Colonic mucosa (tissue), 4 donors: Measurements from ENCODE around the gene NTMT2. TPM values are rescaled to one million over a fixed set of nuclear protein-coding genes. Genes with fewer than 3 reads are reported as not detected.
"Not testable (repeated sequence)": the region's sequence is repeated elsewhere in the genome, so short reads cannot be mapped to it uniquely, and the experiment has no call there.

Source experiments
- DNase-seq: peaks from one replicate; pipeline ENCODE4 v3.0.0-alpha.2; 2020
- H3K27ac ChIP-seq: fragments of 200-600 bp; one replicate; pipeline ENCODE4 v1.8.0; 2021
- H3K27me3 ChIP-seq: fragments of 200-600 bp; one replicate; pipeline ENCODE4 v1.8.0; 2021
- H3K36me3 ChIP-seq: fragments of 200-600 bp; one replicate; pipeline ENCODE4 v1.8.0; 2021
- H3K4me1 ChIP-seq: fragments of 200-600 bp; one replicate; pipeline ENCODE4 v1.8.0; 2021; ENCODE audit warnings: mild to moderate bottlenecking
- H3K4me3 ChIP-seq: fragments of 200-600 bp; one replicate; pipeline ENCODE4 v1.8.0; 2021
- H3K9ac ChIP-seq, 2 donors: one replicate each; pipeline ENCODE4 v1.7.0; 2013; ENCODE audit warnings: control low read depth in 2 of 2, low read depth in 2 of 2, low read length in 2 of 2
- H3K9me3 ChIP-seq: fragments of 200-600 bp; one replicate; pipeline ENCODE4 v1.8.0; 2021
- intact Hi-C: fragments of 100-400 bp; cut with DNase I; formaldehyde crosslinking; loops from one replicate; pipeline ENCODE4 v1.14.1; 2022
- total RNA-seq, 2 donors: library from RNA; stranded (reverse); fragmentation: NEBNext Ultra II Directional in 1 of 2; extraction: Animal tissue kit (Norgen Biotek cat#: 25700) in 1 of 2; gene quantifications; one replicate each; pipeline ENCODE4 v1.2.1, GENCODE V29; 2021
- TF ChIP-seq, protein P1 (sequence below): fragments of 200-600 bp; IDR thresholded peaks from one replicate; pipeline ENCODE4 v1.8.0; 2022; ENCODE audit warnings: antibody characterized with exemption, mild to moderate bottlenecking
- donor health status: healthy.
- donor health status: DM: no; HTN: no; CAD: no.
- donor health status: DM: no; HTN: no; CAD: no.

NTMT2 gene
- total RNA-seq, 2 donors from 2014 or later = not detected

DNA sequence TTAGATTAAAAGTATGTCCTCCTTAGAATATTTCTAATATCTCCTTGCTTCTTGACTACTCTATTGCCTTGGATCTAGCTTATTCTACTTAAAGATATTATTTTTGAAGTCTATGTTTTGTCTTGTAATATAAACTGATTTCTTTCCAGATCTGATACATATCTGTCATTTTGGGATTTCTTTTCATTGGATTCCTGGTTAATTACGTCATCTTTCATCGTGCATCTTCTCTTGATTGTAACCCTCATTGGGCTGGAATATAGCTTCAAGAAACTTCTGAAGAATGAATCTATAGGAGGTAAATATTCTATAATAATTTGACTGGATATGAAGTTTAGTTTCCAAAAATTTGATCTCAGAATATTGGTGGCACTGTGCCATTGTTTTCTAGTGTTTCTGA, 12.1 kb downstream of the NTMT2 start:
- Histone ChIP-seq H3K9ac (no peak overlapping the region), H3K36me3 (no peaks in the 10 kb centered on the region), H3K4me1 (no peaks in the 10 kb centered on the region), H3K27ac (no peak overlapping the region), H3K27me3 (no peaks in the 10 kb centered on the region), H3K9me3 (no peaks in the 10 kb centered on the region), H3K4me3 (no peak overlapping the region)
- TF ChIP-seq, protein P1, sequence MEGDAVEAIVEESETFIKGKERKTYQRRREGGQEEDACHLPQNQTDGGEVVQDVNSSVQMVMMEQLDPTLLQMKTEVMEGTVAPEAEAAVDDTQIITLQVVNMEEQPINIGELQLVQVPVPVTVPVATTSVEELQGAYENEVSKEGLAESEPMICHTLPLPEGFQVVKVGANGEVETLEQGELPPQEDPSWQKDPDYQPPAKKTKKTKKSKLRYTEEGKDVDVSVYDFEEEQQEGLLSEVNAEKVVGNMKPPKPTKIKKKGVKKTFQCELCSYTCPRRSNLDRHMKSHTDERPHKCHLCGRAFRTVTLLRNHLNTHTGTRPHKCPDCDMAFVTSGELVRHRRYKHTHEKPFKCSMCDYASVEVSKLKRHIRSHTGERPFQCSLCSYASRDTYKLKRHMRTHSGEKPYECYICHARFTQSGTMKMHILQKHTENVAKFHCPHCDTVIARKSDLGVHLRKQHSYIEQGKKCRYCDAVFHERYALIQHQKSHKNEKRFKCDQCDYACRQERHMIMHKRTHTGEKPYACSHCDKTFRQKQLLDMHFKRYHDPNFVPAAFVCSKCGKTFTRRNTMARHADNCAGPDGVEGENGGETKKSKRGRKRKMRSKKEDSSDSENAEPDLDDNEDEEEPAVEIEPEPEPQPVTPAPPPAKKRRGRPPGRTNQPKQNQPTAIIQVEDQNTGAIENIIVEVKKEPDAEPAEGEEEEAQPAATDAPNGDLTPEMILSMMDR = no peak
- intact Hi-C loops = no loop called here
- DNase-seq = no peak

DNA sequence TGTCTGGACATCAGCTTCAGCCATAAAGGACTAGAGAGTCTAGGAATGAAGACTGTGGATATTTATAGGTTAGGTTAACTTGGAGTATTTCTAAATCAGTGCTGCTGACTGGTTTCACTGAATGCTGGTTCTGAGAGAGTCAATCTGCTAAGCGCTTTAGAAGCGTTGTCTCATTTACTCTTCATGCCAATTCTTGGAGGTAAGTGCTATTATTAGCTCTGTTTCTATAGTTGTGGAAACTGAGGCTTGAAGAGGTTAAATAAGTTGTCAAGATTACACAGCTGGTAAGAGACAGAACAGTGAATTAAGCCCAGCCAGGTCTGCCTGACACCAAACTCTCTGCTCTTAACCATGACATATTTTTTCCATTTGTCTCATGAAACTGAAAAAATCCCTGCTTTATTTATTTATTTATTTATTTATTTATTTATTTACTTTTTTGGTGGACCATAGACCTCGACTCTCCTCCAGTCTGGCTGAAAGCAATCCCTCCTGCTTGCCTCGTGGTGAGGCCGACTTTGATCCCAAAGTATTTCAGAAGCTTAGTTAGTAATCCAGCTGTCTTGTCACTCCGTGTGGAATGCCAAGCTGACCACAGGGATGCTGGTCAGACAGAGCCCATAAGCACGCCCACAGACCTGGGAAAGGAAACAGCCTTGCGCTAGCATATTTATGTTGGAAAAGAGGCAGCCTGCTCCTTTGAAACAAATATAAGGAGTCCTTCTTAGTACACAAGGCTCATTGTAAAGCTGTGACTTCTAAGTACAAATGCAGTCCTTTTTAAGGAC, 16.9 kb downstream of the NTMT2 start:
- Histone ChIP-seq H3K9ac (no peak overlapping the region), H3K36me3 (no peaks in the 10 kb centered on the region), H3K9me3 (no peaks in the 10 kb centered on the region), H3K4me3 (no peak overlapping the region), H3K27ac (no peak overlapping the region), H3K27me3 (no peaks in the 10 kb centered on the region), H3K4me1 (no peaks in the 10 kb centered on the region)
- TF ChIP-seq, protein P1 = no peak
- intact Hi-C loops = no loop called here
- DNase-seq = no peak

DNA sequence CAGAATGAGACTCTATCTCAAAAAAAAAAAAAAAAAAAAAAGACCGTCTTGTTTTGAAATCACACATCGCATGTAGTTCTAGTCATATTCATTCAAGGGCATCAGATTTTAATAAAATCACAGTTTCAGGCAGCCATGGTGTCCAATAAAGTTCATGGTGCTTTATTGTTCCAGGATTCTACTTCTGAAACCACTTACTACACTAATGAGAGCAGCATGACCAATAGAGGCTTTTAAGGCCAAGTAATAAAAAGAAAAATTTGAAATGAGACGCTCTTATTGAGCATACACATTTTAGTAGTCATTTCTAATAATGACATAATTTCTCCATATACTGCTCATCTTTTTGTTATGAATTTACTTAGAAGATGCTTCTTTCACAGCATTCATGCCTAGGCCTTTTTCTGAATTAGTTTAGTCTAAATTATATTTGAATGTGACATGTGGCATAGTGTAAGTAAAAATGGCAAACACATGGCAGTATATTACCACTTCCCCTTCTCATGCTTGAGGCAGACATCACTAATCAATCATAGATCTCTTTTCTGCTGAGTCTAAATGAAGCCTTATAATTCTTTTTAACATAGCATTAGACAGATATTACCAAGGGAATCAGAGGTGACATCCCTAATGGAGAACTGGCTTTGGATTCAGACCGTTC, 18.5 kb downstream of the NTMT2 start:
- DNase-seq = no peak
- TF ChIP-seq, protein P1 = no peak
- H3K9ac ChIP-seq = no peak overlapping the region
- H3K36me3 ChIP-seq = no peaks in the 10 kb centered on the region
- no peak overlapping the region for H3K27ac ChIP-seq
- H3K4me3 ChIP-seq = no peak overlapping the region
- intact Hi-C loops = no loop called here
- H3K4me1 ChIP-seq = no peaks in the 10 kb centered on the region
- no peaks in the 10 kb centered on the region for H3K27me3 ChIP-seq
- H3K9me3 ChIP-seq = no peaks in the 10 kb centered on the region

DNA sequence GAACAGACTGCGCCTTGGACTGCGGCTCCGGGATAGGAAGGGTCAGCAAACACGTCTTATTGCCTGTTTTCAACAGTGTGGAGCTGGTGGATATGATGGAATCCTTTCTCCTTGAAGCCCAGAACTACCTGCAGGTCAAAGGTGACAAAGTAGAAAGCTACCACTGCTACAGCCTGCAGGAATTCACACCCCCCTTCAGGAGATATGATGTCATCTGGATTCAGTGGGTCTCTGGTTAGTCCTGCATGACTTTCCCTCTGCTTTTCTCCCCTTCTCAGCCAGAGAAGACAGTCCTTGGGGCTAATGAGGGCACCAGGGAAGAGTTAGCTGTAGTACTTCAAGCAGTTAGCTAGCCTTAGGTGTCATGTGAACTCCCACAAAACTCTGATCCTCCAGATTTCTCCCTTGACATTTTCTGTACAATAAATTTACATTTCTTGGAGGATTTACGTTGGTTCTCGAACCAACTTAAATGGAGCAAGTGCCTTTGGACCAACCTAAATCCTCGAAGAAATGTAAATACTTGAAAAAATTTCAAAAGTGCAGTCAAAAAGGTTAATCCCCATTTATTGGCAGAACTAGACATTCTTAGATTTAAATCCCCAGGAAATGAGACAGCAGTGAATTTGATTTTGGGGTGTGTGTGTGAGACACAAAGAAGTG, 20.9 kb downstream of the NTMT2 start:
- intact Hi-C loops = no loop called here
- Histone ChIP-seq H3K27me3 (no peaks in the 10 kb centered on the region), H3K9ac (no peak overlapping the region), H3K9me3 (no peaks in the 10 kb centered on the region), H3K4me3 (no peak overlapping the region), H3K4me1 (no peaks in the 10 kb centered on the region), H3K27ac (no peak overlapping the region), H3K36me3 (no peaks in the 10 kb centered on the region)
- DNase-seq = no peak
- TF ChIP-seq, protein P1 = no peak

DNA sequence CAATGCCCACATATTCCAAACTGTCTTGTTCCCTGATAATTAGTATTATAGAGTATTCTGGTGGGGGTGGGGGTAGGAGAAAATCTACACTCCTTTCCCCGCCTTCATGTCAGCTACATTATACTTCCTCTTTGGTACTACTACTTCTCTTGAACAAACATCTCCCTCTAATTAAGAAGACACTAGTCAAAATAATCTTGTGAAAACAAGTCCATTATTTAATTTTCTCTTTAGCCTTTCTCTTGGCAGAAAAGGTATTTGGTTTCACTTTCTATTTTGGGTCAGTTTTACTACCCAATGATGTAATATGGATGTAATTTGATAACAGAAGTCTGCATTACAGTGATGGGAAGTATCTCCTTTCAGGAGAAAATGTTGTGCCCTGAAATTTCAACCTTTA, 22.5 kb downstream of the NTMT2 start:
- Histone ChIP-seq H3K9ac (no peak overlapping the region), H3K9me3 (no peaks in the 10 kb centered on the region), H3K4me3 (no peak overlapping the region), H3K27me3 (no peaks in the 10 kb centered on the region), H3K4me1 (no peaks in the 10 kb centered on the region), H3K36me3 (no peaks in the 10 kb centered on the region), H3K27ac (no peak overlapping the region)
- intact Hi-C loops = no loop called here
- TF ChIP-seq, protein P1 = no peak
- DNase-seq = no peak

DNA sequence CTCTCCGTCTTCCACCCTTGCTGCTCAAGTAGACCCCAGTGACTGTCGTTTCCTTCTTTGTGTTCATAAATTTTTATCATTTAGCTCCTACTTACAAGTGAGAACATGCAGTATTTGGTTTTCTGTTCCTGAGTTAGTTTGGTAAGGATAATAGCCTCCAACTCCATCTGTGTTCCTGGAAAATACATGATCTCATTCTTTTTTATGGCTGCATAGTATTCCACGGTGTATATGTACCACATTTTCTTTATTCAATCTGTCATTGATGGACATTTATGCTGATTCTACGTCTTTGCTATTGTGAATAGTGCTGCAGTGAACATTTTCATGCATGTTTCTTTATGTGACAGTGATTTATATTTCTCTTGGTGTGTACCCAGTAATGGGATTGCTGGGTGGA, 24.8 kb downstream of the NTMT2 start:
- H3K9me3 ChIP-seq, H3K27me3 ChIP-seq, H3K9ac ChIP-seq, H3K36me3 ChIP-seq, H3K4me1 ChIP-seq, H3K27ac ChIP-seq, H3K4me3 ChIP-seq, DNase-seq, intact Hi-C loops: not testable (repeated sequence)
